Measurements from ENCODE around the gene MTG1. TPM values are rescaled to one million over a fixed set of nuclear protein-coding genes. Genes with fewer than 3 reads are reported as not detected.

Gene MTG1
- total RNA-seq, 4 donors from 2014 or later, result 26.5 to 139 (median 47.0) TPM

- 85% methylated on average over 12 of the region's 12 CpGs; no CpG with 5 or more reads in 1 of the 2 donors for WGBS, 2 donors (ENCODE audit: low coverage in 1 of 2)
- Histone ChIP-seq H3K4me1 (peaks cover 5 to 16% (median 8%) of the 10 kb centered on the region in 4 donors), H3K4me3 (no peak overlapping the region), H3K9me3 (no peaks in the 10 kb centered on the region), H3K27ac (peak overlapping the region in 2 of 4 donors; percentile 71 to 83), H3K36me3 (no peaks in the 10 kb centered on the region), H3K27me3 (no peaks in the 10 kb centered on the region)
- DNase-seq, result no peak
- in situ Hi-C loops (cut with MboI; ENCODE audit: low pct_ligation_motif_present in 1 of 4, low pct_unique_long_range_greater_than_20kb in 1 of 4, low sequenced_read_pairs in 3 of 4), result no loop called here
- TF ChIP-seq CTCF (IDR thresholded peaks at IDR 0.05), result no peak
- no peak for TF ChIP-seq POLR2AphosphoS5 (IDR thresholded peaks at IDR 0.05)
- no peak for TF ChIP-seq POLR2A (IDR thresholded peaks at IDR 0.05)
- TF ChIP-seq EP300 (IDR thresholded peaks at IDR 0.05; ENCODE audit: low read depth), result no peak
- intact Hi-C loops (cut with DNase I; ENCODE audit: low total_unique reads), result no loop called here
Observed at GRCh38 chr10:133391249-133391635, 2.7 kb upstream of the MTG1 start.

DNA sequence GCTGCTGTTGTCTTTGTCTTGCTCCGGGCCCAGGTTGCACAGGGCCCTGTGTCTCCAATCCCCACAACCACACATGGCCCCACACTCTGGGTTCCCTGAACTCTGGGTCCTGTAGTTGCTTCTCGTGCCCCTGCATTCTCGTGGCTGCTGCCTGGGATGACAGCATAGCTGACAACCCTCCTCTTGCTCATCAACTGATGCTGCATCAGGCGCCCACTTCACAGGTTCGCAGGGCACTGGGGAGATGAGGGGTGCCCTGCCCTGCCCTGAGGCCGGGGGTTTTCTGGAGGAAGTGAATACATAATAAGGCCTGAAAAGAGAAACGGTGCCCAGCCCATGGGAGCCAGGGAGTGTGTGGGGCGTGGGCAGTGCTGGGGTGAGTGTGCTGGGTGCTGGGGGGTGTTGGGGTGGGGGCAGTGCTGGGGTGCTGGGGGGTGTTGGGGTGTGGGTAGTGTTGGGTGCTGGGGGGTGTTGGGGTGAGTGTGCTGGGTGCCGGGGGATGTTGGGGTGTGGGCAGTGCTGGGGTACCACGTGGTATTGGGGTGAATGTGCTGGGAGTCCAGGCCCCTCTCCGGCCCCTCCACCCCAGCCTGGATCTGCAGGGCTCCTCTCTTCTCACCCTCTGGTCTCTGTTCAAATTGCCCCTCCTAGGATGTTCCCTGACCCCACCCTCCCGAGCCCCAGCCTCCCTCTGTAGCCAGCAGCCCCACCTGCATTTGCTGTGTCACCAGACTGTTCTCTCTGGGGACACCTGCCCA, 2.0 kb upstream of the MTG1 start:
- no peak for DNase-seq
- intact Hi-C loops (cut with DNase I; ENCODE audit: low total_unique reads) (no loop called here), in situ Hi-C loops (cut with MboI; ENCODE audit: low pct_ligation_motif_present in 1 of 4, low pct_unique_long_range_greater_than_20kb in 1 of 4, low sequenced_read_pairs in 3 of 4) (no loop called here)
- H3K27ac ChIP-seq, result no peak overlapping the region
- WGBS, 2 donors (ENCODE audit: low coverage in 1 of 2), result 80% methylated on average over 11 of the region's 12 CpGs; no CpG with 5 or more reads in 1 of the 2 donors
- peaks cover 5 to 16% (median 8%) of the 10 kb centered on the region in 4 donors for H3K4me1 ChIP-seq
- H3K27me3 ChIP-seq, result no peaks in the 10 kb centered on the region
- H3K36me3 ChIP-seq, result no peaks in the 10 kb centered on the region
- no peak for TF ChIP-seq POLR2A (IDR thresholded peaks at IDR 0.05)
- no peak for TF ChIP-seq CTCF (IDR thresholded peaks at IDR 0.05)
- TF ChIP-seq EP300 (IDR thresholded peaks at IDR 0.05; ENCODE audit: low read depth), result no peak
- TF ChIP-seq POLR2AphosphoS5 (IDR thresholded peaks at IDR 0.05), result no peak
- no peak overlapping the region for H3K4me3 ChIP-seq
- H3K9me3 ChIP-seq, result no peaks in the 10 kb centered on the region

GRCh38 chr10:133393401-133394063, 425 bp upstream of the MTG1 start:
- no peaks in the 10 kb centered on the region for H3K27me3 ChIP-seq
- intact Hi-C loops (cut with DNase I; ENCODE audit: low total_unique reads), result no loop called here
- peaks cover 0 to 2% (median under 1%) of the 10 kb centered on the region in 4 donors for H3K36me3 ChIP-seq
- in situ Hi-C loops (cut with MboI; ENCODE audit: low pct_ligation_motif_present in 1 of 4, low pct_unique_long_range_greater_than_20kb in 1 of 4, low sequenced_read_pairs in 3 of 4), result no loop called here
- 4 to 37% methylated on average over 12 to 27 of the region's 27 CpGs for WGBS, 2 donors (ENCODE audit: low coverage in 1 of 2)
- no peak for TF ChIP-seq POLR2AphosphoS5 (IDR thresholded peaks at IDR 0.05)
- no peak for TF ChIP-seq EP300 (IDR thresholded peaks at IDR 0.05; ENCODE audit: low read depth)
- no peak for TF ChIP-seq CTCF (IDR thresholded peaks at IDR 0.05)
- TF ChIP-seq POLR2A (IDR thresholded peaks at IDR 0.05), result no peak
- peak overlapping the region; percentile 88 to 91 (median 90) for H3K27ac ChIP-seq
- DNase-seq, result no peak
- peak overlapping the region in 3 of 4 donors; percentile 74 to 93 (median 81) for H3K4me3 ChIP-seq
- no peaks in the 10 kb centered on the region for H3K9me3 ChIP-seq
- H3K4me1 ChIP-seq, result peaks cover 5 to 16% (median 8%) of the 10 kb centered on the region in 4 donors

DNA sequence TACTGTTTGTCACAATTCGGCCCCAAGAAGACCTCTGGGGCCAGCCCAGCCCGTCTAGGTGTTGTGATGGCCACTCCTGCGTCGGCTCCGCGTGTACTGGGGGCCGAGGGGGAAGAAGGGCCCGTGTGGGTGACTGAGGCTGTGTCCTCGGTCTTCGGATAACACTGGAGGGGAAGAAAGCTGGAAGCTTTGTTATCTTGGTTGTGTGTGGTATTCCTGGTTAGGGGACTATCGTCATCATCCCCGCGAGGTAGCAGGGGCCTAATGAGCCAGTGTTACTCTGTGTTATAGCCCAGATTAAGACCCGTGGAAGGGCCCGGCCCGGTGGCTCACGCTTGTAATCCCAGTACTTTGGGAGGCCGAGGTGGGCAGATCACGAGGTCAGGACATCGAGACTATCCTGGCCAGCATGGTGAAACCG, 854 bp downstream of the MTG1 start:
- H3K27ac ChIP-seq, result peak overlapping the region; percentile 88 to 91 (median 90)
- H3K36me3 ChIP-seq, result peaks cover 0 to 13% (median 5%) of the 10 kb centered on the region in 4 donors
- no peaks in the 10 kb centered on the region for H3K27me3 ChIP-seq
- peak overlapping the region; percentile 65 to 93 (median 78) for H3K4me3 ChIP-seq
- 24% methylated on average over 21 of the region's 21 CpGs; no CpG with 5 or more reads in 1 of the 2 donors for WGBS, 2 donors (ENCODE audit: low coverage in 1 of 2)
- TF ChIP-seq EP300 (IDR thresholded peaks at IDR 0.05; ENCODE audit: low read depth) (no peak), POLR2AphosphoS5 (IDR thresholded peaks at IDR 0.05) (no peak), POLR2A (IDR thresholded peaks at IDR 0.05) (no peak), CTCF (IDR thresholded peaks at IDR 0.05) (no peak)
- intact Hi-C loops (cut with DNase I; ENCODE audit: low total_unique reads) (no loop called here), in situ Hi-C loops (cut with MboI; ENCODE audit: low pct_ligation_motif_present in 1 of 4, low pct_unique_long_range_greater_than_20kb in 1 of 4, low sequenced_read_pairs in 3 of 4) (no loop called here)
- H3K4me1 ChIP-seq, result peaks cover 5 to 16% (median 8%) of the 10 kb centered on the region in 4 donors
- no peak for DNase-seq
- H3K9me3 ChIP-seq, result no peaks in the 10 kb centered on the region
